ENCODE results near the gene MTHFR. TPM values are rescaled to one million over a fixed set of nuclear protein-coding genes. Genes with fewer than 3 reads are reported as not detected.

The MTHFR gene
- total and polyA plus RNA-seq, 2 of the 8 experiments (the other 6 are each of a cell fraction or from before 2014, with no cell fraction given): 8.7 to 18.5 TPM

- Histone ChIP-seq H3K56ac (replicated peaks; ENCODE audit: insufficient read length, low read depth, low read length) (no peak overlapping the region), H4K20me1 (replicated peaks in 1 of 2; ENCODE audit: control insufficient read depth in 1 of 2, insufficient read depth in 2 of 2, low read length in 2 of 2) (no peaks in the 10 kb centered on the region), H3K4me3 (ENCODE audit: extremely low read depth in 1 of 4, insufficient read depth in 2 of 4, low read depth in 3 of 4, low read length in 4 of 4) (no peak overlapping the region), H3K23me2 (ENCODE audit: low read depth, low read length) (peaks cover 3% of the 10 kb centered on the region; the same call in 1 of the 2 replicates), H3K4ac (replicated peaks; ENCODE audit: insufficient read length, low read depth, low read length) (no peak overlapping the region), H3K18ac (ENCODE audit: extremely low read depth, low read length) (no peak overlapping the region), H3K27ac (ENCODE audit: low read depth, low read length) (no peak overlapping the region), H4K5ac (ENCODE audit: insufficient read length, low read depth, low read length) (no peak overlapping the region), H2BK5ac (ENCODE audit: low read depth, low read length) (no peak overlapping the region), H3K14ac (ENCODE audit: insufficient read length) (no peak overlapping the region), H2BK12ac (ENCODE audit: low read depth, low read length) (no peak overlapping the region), H3K23ac (ENCODE audit: insufficient read length) (no peak overlapping the region), H3K27me3 (replicated peaks in 1 of 4; ENCODE audit: control insufficient read depth in 3 of 4, extremely low read depth in 1 of 4, insufficient read depth in 3 of 4, low read length in 3 of 4) (peaks cover 7 to 36% (median 30%) of the 10 kb centered on the region in 4 experiments), H4K8ac (ENCODE audit: extremely low read depth, insufficient read depth, low read length) (no peak overlapping the region), H3K79me1 (ENCODE audit: low read depth, low read length) (no peaks in the 10 kb centered on the region), H4K91ac (replicated peaks; ENCODE audit: insufficient read length, low read length) (no peak overlapping the region), H2BK20ac (ENCODE audit: low read length) (no peak overlapping the region), H3K4me1 (replicated peaks in 1 of 4; ENCODE audit: control insufficient read depth in 3 of 4, insufficient read depth in 4 of 4, low read length in 3 of 4) (peaks cover 0 to 16% (median 10%) of the 10 kb centered on the region in 4 experiments; a peak in 6 of 7 replicates), H2BK120ac (replicated peaks; ENCODE audit: low read depth, low read length) (no peak overlapping the region), H2BK15ac (ENCODE audit: low read length) (no peak overlapping the region), H2AFZ (ENCODE audit: low read length) (no peak overlapping the region), H2AK5ac (ENCODE audit: low read depth, low read length) (no peak overlapping the region), H3K79me2 (ENCODE audit: control insufficient read depth in 1 of 2, insufficient read depth in 2 of 2, low read length in 2 of 2) (no peaks in the 10 kb centered on the region), H3K36me3 (ENCODE audit: control insufficient read depth in 2 of 4, insufficient read depth in 4 of 4, low read length in 3 of 4) (no peaks in the 10 kb centered on the region), H3K4me2 (ENCODE audit: insufficient read depth in 1 of 2, low read depth in 2 of 2, low read length in 2 of 2) (no peak overlapping the region), H3K9ac (replicated peaks in 1 of 4; ENCODE audit: extremely low read depth in 1 of 4, low read depth in 3 of 4, low read length in 3 of 4) (no peak overlapping the region), H3K9me3 (ENCODE audit: insufficient read depth in 2 of 2, low read depth in 1 of 2, low read length in 1 of 2) (peaks cover 0 to 5% of the 10 kb centered on the region in 2 experiments; a peak in 1 of 4 replicates)
- FAIRE-seq (no peak), DNase-seq (ENCODE audit: low read depth in 1 of 2, low spot score in 2 of 2) (no peak)
- CTCF ChIA-PET (ENCODE audit: partially characterized antibody): interaction anchor here (0.7 to 1.2 kb wide), 4 partner anchors 20 to 95 kb away, joined by 3 read pairs; no protein-coding TSS in a partner anchor
- WGBS, 2 experiments (ENCODE audit: extremely low coverage in 1 of 2, insufficient coverage in 1 of 2, insufficient read length in 1 of 2, insufficient replicate concordance in 2 of 2, low coverage in 1 of 2, low lambda C conversion rate in 2 of 2, missing lambda C conversion rate in 1 of 2): 89% methylated on average over 4 of the region's 4 CpGs; no CpG with 5 or more reads in 1 of the 2 experiments
- POLR2A ChIA-PET (ENCODE audit: partially characterized antibody): interaction anchor here (0.6 to 1.1 kb wide), 3 partner anchors 23 to 670 kb away, joined by 3 read pairs; no protein-coding TSS in a partner anchor
- TF ChIP-seq FOSL1 (IDR thresholded peaks at IDR 0.05; ENCODE audit: insufficient read depth, low read depth, low read length) (no peak), SP4 (IDR thresholded peaks at IDR 0.05; ENCODE audit: low read length) (no peak), POLR2AphosphoS5 (IDR thresholded peaks at IDR 0.05; ENCODE audit: low read depth, low read length) (no peak), KDM4A (IDR thresholded peaks at IDR 0.05; ENCODE audit: low read depth, low read length, severe bottlenecking) (no peak), SIX5 (IDR thresholded peaks at IDR 0.05; ENCODE audit: low read depth, low read length) (no peak), HDAC2 (IDR thresholded peaks at IDR 0.05; ENCODE audit: borderline replicate concordance in 1 of 2, low read depth in 2 of 2, low read length in 2 of 2) (no peak), SIN3A (conservative IDR thresholded peaks at IDR 0.05 in 1 of 2, IDR thresholded peaks at IDR 0.05 in 1 of 2; ENCODE audit: low read depth in 1 of 2, low read length in 2 of 2) (no peak), TAF1 (IDR thresholded peaks at IDR 0.05; ENCODE audit: low read depth, low read length) (no peak), CREB1 (IDR thresholded peaks at IDR 0.05) (no peak), PHF8 (conservative IDR thresholded peaks at IDR 0.05; ENCODE audit: low read depth, low read length) (no peak), CBX8 (IDR thresholded peaks at IDR 0.05; ENCODE audit: borderline replicate concordance, low read depth, low read length) (no peak), JUND (IDR thresholded peaks at IDR 0.05; ENCODE audit: low read length) (no peak), TAF7 (optimal IDR thresholded peaks at IDR 0.05; ENCODE audit: borderline replicate concordance, low read depth, low read length) (no peak), ASH2L (IDR thresholded peaks at IDR 0.05; ENCODE audit: low read length) (no peak), RBBP5 (IDR thresholded peaks at IDR 0.05; ENCODE audit: borderline replicate concordance, low read depth, low read length) (no peak)
These were observed 46.0 kb downstream of the MTHFR start for GRCh38 chr1:11759791-11760190.

Measured in H1 (cell line).